HG03354 (cell line): ENCODE results near the gene LBH.

Experiments
- ATAC-seq: cut with Tn5 transposase; IDR thresholded peaks from one replicate; pipeline ENCODE4 v1.9.1; 2021; ENCODE audit warnings: mild to moderate bottlenecking; ENCODE audit not compliant: unreplicated experiment, poor library complexity, severe bottlenecking

LBH gene

DNA sequence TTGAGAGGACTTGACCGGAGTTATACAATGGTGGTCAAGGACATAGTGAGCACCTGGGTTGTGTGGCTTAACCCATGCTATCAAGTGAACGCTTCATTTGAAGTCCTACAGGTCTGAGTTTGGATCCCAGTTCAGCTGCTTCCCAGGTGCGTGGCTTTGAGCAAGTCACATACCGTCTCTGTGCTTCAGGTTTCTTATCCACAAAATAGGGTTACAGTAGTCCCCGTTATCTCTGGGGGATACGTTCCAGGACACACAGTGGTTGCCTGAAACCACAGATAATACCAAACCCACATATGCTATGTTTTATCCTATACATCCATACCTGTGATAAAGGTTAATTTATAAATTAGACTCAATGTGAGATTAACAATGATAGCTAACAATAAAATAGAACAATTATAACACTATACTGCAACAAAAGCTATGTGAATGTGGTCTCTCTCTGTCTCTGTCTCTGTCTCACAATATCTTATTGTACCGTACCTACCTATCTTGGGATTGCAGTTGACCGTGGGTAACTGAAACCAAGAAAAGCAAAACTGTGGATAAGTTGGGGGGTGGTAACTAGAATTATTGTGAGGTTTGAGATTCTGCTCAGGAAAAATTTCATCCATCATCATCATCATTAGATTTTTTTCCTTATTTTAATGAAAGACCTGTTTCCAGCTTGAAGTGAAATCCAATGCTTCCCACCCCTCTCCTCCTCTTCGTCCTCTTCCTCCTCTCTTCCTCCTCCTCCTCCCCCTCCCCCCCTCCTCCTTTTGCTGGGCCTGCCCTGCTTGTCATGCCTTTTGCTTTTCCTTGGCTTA is 22.7 kb downstream of the LBH start:
- no peak for ATAC-seq

DNA sequence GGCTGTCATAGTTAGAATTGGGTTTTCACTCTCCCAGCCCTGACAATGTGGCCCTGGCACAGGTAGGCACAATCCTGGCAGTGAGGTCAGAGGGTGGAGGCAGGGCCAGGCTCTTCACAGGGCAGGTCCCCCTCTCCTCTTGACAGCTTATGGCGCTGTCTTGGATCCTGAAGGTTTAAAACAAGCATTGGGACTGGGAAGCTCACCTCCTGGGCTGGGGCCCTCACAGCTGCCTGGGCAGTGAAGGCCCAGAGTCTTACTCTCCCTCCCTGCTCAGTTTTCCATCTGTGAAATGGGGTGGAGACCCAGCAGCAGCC is 23.3 kb downstream of the LBH start:
- ATAC-seq, result no peak

DNA sequence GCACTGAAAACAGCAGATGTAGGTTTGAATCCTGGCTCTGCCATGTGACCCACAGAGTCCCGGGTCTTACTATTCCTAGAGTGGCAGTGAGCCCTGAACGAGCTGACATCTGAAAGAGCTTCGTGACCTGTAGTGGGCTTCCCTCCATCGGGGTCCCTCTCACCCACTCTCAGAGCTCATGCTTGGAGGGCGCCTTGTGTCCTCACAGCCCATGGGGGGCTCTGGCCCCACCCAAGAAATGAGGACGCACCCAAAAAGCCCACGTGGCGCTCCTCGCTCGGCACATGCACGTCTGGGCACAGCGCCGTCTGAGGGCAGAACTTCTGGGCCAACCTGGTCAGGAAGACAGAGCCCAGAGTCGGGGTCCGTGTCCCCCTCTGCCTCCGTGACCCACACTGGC is 23.7 kb downstream of the LBH start:
- ATAC-seq, result no peak

DNA sequence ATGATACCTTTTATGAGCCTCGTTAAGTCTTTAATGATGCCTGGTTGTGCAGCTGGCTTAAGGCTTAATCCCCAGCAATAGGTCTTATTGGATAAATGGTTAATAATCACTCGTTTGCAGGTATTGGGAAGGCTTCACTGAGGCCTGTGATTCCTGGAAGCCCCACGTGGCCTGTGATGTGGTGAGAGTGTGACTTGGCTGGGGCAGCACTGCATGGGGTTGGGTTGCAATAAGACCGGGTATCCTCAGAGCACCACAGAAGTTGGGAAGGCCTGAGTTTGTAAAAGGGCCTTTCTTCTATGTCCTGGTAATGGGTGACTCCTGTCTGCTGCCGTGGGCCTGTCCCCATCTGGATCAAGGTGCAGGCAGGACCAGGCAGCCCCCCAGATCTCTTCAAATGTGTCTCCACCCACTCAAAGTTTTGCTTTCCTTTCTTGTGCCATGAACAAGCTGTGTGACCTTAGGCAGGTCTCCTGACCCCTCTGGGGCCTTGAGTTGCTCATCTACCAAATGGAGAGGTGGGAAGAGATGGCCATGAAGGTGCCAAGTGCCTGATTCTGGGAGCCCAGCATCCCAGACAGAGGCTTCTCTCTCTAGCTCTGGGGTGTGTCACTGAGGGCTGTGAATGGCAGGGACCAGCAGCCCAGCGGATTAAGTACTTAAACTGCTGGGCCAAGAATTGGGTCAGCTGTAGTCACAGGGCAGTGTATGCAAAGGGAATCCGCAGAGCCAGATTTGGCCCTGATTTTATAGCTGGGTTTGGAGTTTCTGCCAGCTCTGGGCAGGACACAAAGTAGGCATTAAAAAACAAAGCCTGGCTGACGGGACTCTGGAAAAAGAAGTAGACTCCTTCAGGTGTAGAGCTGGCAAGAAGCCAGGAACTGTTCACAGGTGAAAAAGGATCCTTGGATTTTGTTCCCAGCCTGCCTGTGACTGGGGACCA is 24.4 kb downstream of the LBH start:
- no peak for ATAC-seq

DNA sequence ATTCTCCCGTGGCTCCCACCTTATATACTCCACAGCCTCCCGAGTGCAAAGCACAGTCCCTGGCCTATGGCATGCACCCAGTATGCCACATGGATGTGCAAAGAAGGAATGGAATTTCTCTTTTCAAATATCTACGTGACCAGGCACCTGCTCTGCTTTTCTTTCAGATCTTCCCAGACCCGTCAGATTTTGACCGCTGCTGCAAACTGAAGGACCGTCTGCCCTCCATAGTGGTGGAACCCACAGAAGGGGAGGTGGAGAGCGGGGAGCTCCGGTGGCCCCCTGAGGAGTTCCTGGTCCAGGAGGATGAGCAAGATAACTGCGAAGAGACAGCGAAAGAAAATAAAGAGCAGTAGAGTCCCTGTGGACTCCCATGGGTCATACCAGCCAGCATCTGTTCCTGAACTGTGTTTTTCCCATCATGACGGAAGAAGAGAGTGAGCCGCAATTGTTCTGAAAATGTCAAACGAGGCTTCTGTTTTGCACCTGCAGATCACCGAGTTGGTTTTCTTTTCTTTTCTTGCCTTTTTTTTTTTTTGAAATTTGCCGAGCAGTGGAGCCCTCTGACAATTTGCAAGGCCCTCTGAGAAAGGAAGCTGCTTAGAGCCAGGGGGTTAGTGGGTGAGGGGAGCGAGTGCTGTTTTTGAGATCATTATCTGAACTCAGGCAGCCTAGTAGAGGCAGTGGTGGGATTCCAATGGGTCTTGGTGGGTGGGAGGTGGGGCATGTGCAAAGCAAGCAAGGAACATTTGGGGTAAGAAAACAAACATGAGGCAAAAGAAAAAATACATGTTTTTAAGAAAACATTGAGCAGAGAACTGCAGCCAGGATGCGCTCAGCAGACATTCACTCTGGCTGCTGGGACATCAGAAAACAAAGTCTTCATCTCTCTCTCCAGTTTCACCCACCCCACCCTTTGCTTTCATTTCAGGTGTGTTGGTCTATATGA is 26.2 kb downstream of the LBH start:
- ATAC-seq, result no peak

DNA sequence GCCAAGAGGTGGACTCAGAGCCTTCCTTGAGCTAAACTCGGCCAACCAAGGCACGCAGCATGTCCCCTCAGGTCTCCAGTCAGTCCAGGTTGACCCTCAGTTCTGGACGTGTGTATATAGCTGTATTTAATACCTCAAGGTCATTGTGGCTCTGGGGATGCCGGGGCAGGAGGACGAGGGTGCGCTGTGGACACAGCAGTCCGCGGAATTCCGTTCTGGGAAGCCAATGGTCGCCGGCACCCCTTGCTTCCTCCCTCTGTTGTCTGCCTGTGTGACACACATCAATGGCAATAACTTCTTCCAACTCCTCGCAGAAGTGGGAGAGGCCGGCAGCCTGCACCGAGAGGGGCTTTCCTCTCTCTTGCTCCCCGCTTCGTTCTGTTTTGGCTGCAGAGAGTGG is 27.7 kb downstream of the LBH start:
- no peak for ATAC-seq

DNA sequence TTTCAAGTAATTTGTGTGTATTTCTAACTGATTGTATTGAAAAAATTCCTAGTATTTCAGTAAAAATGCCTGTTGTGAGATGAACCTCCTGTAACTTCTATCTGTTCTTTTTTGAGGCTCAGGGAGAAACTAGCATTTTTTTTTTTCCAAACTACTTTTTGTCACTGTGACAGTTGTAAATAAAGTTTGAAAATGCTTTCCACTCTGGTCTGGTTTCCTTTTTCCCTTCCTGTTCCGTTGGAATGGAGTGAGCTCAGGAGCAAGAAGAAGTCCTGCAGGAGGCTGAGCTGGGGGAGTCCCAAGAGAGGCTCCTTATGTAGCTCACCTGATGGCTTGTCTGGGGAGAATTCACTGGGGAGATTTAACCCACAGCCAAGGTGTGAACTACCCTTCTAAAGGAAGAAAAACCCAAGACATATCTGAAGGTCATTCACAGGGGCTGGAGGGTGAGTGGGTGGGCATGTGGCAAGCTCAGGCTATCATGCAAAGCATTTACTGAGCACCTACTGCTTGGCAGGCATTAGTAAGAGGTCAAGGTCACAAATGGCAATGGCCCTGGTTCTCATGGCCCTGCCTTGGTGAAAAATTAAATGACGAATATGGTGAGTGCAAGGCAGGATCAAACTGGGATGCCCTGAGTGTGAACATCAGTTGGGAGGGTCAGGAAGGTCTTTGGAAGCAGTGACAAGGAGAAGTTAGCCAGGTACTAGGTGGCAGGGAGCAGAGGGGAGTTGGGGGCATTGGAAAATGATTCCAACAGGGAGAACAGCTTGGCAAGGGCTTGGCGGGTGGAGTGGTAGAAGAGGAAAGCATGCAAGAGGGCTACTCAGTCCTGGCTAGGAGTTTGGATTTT is 28.7 kb downstream of the LBH start:
- no peak for ATAC-seq

DNA sequence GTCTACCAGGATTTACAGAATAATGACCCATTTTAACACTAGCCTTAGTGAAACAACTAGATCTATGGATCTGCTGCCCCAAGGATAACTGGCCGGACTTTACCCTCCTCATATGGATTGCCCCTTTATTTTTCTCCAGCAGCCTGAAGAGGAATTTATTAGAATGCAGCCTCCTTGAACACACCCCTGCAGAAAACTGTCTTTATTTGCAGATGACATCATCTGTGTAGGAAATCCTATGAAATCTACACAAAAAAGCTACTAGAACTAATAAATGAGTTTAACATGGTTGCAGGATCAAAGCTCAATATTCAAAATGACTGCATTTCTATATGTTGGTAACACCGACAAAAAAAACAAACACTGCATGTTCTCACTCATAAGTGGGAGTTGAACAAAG is 29.6 kb downstream of the LBH start:
- ATAC-seq, result no peak

DNA sequence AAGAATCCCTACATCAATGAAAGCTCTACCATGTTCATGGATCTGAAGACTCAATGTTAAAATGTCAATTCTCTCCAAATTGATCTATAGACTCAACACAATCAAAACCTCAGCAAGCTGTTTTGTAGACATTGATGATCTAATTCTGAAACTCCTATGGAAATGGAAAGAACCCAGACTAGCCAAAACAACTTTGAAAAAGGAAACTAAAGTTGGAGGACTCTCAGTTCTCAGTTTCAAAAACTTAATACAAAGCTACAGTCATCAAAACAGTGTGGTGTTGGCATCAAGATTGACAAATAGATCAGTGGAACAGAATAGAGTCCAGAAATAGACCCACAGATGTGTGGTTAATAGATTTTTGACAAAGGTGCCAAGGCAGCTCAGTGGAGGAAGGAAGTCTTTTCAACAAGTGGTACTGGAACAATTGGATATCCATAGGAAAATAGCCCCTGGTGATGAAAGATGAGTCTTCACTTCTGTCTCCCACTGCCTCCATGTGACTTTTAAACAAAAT is 30.4 kb downstream of the LBH start:
- no peak for ATAC-seq

DNA sequence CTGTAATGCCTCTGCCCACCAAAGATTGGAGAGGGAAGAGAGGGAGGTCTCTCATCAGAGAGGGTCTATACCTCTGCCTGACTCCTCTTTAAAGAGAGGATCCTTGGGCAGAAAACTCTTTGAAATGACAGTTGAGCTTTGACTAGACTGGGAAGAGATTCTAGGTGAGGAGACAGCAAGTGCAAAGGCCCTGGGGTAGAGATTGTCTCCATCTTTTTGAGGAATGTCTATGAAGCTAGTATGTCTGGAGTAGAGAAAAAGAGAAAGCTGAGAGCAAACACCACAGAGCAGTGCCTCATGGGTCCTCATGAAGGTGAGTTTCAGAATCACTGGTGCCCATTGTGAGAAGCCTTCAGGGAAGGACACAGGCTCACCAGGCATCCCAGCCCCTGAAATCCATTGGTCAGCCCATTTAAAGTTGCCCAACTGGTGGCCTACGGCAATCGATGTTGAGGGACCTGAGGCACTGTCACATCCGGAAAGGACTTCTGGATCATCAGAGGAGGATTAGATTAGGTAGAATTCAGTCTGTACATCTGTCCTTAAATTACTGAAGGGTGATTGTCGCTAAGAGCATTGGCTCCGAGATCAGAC is 31.5 kb downstream of the LBH start:
- ATAC-seq, result no peak

DNA sequence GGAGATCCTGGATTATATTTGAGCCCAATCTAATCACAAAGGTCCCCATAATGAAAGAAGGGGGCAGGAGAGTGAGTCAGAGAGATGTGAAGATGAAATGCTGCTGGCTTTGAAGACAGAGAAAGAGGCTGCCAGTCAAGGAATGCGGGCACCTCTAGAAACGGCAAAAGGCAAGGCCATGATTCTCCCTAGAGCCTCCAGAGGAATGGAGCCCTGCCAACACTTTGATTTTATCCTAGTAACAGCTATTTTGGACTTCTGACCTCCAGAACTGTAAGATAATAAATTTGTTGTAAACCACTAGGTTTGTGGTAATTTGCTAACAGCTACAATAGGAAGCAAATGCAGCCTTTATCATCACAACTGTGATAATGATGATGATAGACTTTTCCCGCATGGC is 32.9 kb downstream of the LBH start:
- no peak for ATAC-seq

DNA sequence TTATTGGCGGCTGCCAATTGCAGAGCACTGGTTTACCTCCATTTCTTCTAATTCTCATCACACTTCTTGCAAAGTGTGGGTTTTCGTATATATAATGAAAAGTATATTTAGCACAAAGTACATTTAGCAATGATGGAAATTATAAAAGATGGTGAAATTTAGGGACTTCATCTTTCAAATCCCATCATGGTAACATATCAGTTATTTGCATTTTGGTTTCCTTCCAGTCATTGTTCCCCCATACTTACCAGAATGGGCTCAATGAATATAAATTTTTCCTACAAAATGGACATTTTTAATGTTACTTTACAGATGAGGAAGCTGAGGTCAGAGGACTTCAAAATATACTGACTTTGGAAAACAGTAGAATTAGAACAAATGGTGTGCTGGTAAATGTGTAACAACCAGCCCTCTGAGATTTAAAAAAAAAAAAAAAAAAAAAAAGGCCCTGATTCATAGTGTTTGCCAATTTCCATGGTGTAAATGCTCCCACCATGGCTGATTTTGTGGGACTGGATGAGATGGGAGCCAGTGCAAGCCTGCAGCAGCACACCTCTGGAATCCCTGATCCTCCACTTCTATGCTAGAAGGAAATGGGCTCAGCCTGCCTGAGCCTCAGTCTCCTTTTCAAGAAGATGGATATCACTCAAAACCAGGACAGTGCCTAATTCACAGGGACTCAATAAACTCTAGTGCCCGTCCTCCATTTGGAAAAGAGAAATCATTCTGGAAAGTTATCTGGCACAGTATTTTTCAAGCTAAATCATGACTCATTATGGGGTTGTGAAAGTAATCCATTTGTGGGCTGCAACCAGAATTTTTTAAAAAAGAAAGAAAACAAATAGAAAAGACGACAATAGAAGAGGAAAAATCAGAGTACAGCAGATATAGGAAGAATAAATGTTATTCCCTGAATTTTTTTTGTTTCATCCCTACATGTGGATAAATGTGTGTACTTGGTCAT is 34.0 kb downstream of the LBH start:
- no peak for ATAC-seq

DNA sequence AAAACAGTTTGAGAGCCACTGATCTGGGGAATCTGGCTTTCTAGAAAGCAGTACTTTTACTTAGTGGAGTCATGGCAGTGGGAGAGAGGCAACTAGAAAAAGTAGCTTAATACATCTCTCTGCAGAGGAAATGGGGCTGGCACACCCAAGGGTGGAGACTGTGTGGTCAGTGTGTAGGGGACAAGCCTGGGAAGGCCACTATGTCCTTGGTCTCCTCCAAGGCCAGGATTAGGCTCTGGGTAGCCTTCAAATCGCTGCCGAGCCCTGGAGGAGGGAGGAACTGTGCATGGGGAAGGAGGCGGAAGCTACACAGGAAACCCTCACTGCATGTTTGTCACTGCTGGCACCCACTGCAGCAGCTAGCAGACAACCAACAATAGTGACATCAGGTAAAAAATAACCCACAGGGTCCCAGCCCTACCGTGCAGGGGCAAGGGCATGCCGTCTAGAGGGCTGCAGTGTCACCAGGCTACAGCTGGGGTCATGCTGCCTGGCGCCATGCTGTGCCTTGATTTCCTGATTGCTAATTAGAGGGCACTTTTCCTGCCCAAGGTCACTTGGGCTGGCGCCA is 34.8 kb downstream of the LBH start:
- no peak for ATAC-seq

DNA sequence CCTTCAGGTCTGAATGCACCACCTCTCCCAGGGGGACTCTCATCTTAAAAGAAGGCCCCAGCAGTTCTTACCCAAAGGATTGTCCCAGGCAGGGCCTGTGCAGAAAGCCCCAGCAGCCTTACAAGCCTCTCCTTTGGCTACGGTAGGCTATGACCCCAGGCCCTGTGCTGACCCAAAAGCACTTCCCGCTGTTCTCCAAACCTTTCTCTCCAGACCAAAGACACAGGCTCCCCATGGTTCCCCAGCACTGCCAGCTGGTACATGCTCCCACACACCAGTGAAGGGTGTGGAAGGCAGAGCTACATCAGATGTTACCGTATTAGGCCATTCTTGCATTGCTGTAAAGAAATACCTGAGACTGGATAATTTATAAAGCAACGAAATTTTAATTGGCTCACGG is 35.4 kb downstream of the LBH start:
- ATAC-seq, result no peak

DNA sequence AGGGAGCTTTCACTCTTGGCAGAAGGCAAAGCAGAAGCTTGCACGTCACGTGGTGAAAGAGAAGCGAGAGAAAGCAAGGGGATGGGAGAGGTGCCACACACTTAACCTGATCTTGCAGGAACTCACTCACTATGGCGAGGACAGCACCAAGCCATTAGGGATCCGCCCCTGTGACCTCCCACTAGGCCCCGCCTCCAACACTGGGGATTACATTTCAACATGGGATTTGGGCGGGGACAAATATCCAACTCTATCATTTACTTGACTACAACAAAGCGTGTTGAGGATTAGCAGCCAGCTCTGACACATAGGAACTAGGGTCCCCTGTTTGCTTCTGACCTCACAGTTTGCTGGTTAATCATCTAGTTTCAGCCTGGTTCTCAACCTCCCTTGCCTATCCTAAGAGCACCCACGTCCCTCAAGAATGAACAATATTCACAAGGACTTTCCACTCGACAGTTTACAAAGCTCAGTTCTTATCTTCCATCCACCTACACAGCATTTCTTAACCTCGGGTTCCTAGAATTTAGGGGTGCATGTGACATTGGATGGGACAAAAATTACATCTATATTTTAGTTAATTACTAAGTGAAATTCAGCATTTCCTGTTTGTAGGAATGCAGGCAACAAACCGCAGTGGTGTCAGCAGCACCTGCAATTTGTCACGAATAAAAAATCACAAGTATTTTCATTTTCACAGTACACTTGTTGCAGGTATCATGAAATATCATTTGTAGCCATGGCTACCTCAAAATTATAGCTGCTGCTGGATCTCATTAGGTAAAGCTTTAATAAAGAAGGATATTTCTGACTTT is 36.0 kb downstream of the LBH start:
- ATAC-seq, result no peak

DNA sequence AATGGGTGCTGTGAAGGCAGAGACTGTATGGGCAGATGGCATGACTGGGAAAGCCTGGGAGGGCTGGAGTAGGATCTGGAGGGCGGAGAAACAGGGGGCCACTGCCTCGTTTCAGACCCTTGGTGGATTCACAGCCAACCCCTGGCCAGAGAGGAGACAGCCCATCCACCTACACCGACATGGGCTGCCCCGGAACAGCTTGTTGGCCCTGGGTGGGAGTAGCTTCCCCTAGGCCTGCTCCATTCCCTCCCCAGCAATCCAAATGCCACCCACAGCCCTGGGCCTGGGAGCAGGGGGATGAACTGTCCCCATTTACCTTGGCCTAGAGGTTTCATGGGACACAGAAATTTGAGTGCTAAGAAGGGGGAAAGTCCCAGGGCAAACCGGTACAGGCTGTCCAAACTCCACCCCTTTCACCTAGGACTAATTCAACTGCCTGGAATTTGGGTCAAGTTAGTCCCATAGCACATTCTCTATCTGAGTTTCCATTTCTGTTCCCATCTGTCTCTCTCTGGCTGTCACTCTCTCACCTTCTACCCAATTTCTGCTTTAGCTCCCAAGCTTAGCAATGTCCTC is 37.0 kb downstream of the LBH start:
- no peak for ATAC-seq
